SK-N-SH (cell line): ENCODE measurements around the gene USP12. TPM values are rescaled to one million over a fixed set of nuclear protein-coding genes. Genes with fewer than 3 reads are reported as not detected.
A peak's percentile ranks its signal among the peaks of the same experiment; 100 is the strongest.
"Not testable (repeated sequence)": the region's sequence is repeated elsewhere in the genome, so short reads cannot be mapped to it uniquely, and the experiment has no call there.

ENCODE experiments used
- CTCF ChIA-PET: fragments of 300-600, 350-600 bp; formaldehyde crosslinking; extraction: SDS; loops from one replicate; lab custom pipeline; 2021; lab: Yijun Ruan, JAX
- POLR2A ChIA-PET: fragments of 350-600 bp; sonication (Branson Sonifier 250); formaldehyde crosslinking; extraction: SDS; loops from one replicate; lab custom pipeline; 2020; ENCODE audit warnings: antibody characterized with exemption, inconsistent platforms; lab: Yijun Ruan, JAX
- DNase-seq: peaks from one replicate; pipeline ENCODE4 v3.0.0; 2012
- H2AFZ ChIP-seq: fragments of 200-600 bp; sonication (generic); 2 replicates; pipeline ENCODE4 v1.8.1; 2016; ENCODE audit warnings: antibody characterized with exemption, mild to moderate bottlenecking, low read depth
- H3F3A ChIP-seq: fragments of 200-600 bp; sonication (generic); replicated peaks from 2 replicates; pipeline ENCODE3; 2016; ENCODE audit warnings: antibody characterized with exemption, mild to moderate bottlenecking; ENCODE audit not compliant: insufficient read depth
- H3K27ac ChIP-seq, 2 experiments: fragments of 200-500 bp in 1 of 2; fragments of 200-600 bp in 1 of 2; sonication (Bioruptor generic) in 1 of 2; sonication (generic), shearing (Covaris generic) in 1 of 2; 2 replicates each; pipeline versions ENCODE4 v1.5.1 to v1.6.1; 2014 to 2016; ENCODE audit warnings: low read depth in 2 of 2, inconsistent platforms in 1 of 2, low read length in 1 of 2, mild to moderate bottlenecking in 1 of 2, mixed read lengths in 1 of 2
- H3K27me3 ChIP-seq: fragments of 200-600 bp; sonication (generic), shearing (Covaris generic); 2 replicates; pipeline ENCODE4 v1.6.1; 2016; ENCODE audit warnings: mixed run types; ENCODE audit not compliant: insufficient read depth
- H3K36me3 ChIP-seq, 2 experiments: fragments of 200-500 bp in 1 of 2; fragments of 200-600 bp in 1 of 2; sonication (Bioruptor generic) in 1 of 2; sonication (generic) in 1 of 2; replicated peaks in 1 of 2; 2 replicates each; pipeline versions ENCODE3 to v1.5.1; 2014 to 2016; ENCODE audit warnings: low read length in 1 of 2, mild to moderate bottlenecking in 1 of 2; ENCODE audit not compliant: insufficient read depth in 2 of 2, control insufficient read depth in 1 of 2
- H3K4me1 ChIP-seq, 2 experiments: fragments of 200-500 bp in 1 of 2; fragments of 200-600 bp in 1 of 2; sonication (Bioruptor generic) in 1 of 2; sonication (generic), shearing (Covaris generic) in 1 of 2; 2 replicates each; pipeline versions ENCODE4 v1.5.1 to v1.6.1; 2014 to 2016; ENCODE audit warnings: low read depth in 1 of 2, low read length in 1 of 2, mixed run types in 1 of 2; ENCODE audit not compliant: insufficient read depth in 2 of 2, control insufficient read depth in 1 of 2
- H3K4me2 ChIP-seq: fragments of 200-600 bp; sonication (generic), shearing (Covaris generic); 2 replicates; pipeline ENCODE4 v1.6.1; 2017; ENCODE audit warnings: mixed run types
- H3K4me3 ChIP-seq, 2 experiments: fragments of 200-500 bp in 1 of 2; fragments of 200-600 bp in 1 of 2; sonication (Bioruptor generic) in 1 of 2; sonication (generic), shearing (Covaris generic) in 1 of 2; 2 replicates each; pipeline versions ENCODE4 v1.5.1 to v1.8.1; 2014 to 2016; ENCODE audit warnings: low read depth in 2 of 2, inconsistent platforms in 1 of 2, low read length in 1 of 2, mild to moderate bottlenecking in 1 of 2, mixed read lengths in 1 of 2, moderate library complexity in 1 of 2
- H3K79me2 ChIP-seq: fragments of 200-600 bp; sonication (generic); 2 replicates; pipeline ENCODE4 v1.8.1; 2017; ENCODE audit warnings: mild to moderate bottlenecking; ENCODE audit not compliant: insufficient read depth
- H3K9ac ChIP-seq: fragments of 200-600 bp; sonication (generic); 2 replicates; pipeline ENCODE4 v1.6.1; 2017; ENCODE audit warnings: mixed run types
- H3K9me2 ChIP-seq: fragments of 200-600 bp; sonication (generic); 2 replicates; pipeline ENCODE4 v1.6.1; 2017; ENCODE audit warnings: mixed run types
- H3K9me3 ChIP-seq: fragments of 200-600 bp; sonication (generic); 2 replicates; pipeline ENCODE4 v1.6.1; 2017; ENCODE audit warnings: mixed run types, mild to moderate bottlenecking, moderate library complexity
- H4K20me1 ChIP-seq: fragments of 200-600 bp; sonication (generic); 2 replicates; pipeline ENCODE4 v1.6.1; 2017; ENCODE audit warnings: mild to moderate bottlenecking, mixed run types; ENCODE audit not compliant: insufficient read depth
- FOSL2 ChIP-seq: IDR thresholded peaks from 2 replicates; pipeline ENCODE4 v1.4.0; 2012; ENCODE audit warnings: low read depth, mild to moderate bottlenecking, moderate library complexity, borderline replicate concordance
- JUND ChIP-seq: IDR thresholded peaks from 2 replicates; pipeline ENCODE4 v1.4.0; 2012
- NFIC ChIP-seq: IDR thresholded peaks from 2 replicates; pipeline ENCODE4 v1.4.0; 2012; ENCODE audit warnings: borderline replicate concordance
- POLR2AphosphoS5 ChIP-seq: IDR thresholded peaks from 2 replicates; pipeline ENCODE4 v1.6.1; 2012; ENCODE audit warnings: low read depth, low read length
- RAD21 ChIP-seq: IDR thresholded peaks from 2 replicates; pipeline ENCODE4 v1.6.1; 2012; ENCODE audit warnings: mild to moderate bottlenecking, low read length
- RCOR1 ChIP-seq: fragments of 150-350 bp; IDR thresholded peaks from 2 replicates; pipeline ENCODE4 v1.6.1; 2017; ENCODE audit warnings: antibody characterized with exemption, low read length
- SMC3 ChIP-seq: IDR thresholded peaks from 2 replicates; pipeline ENCODE4 v1.6.1; 2012; ENCODE audit warnings: low read depth, low read length, improper control_type of control experiment
- TCF12 ChIP-seq: IDR thresholded peaks from 2 replicates; pipeline ENCODE4 v1.4.0; 2012
- YY1 ChIP-seq: IDR thresholded peaks from 2 replicates; pipeline ENCODE4 v1.4.0; 2012; ENCODE audit warnings: low read depth, mild to moderate bottlenecking
- WGBS: methylation state at CpG from one replicate; pipeline ENCODE4 v1.1.6; 2017; ENCODE audit warnings: low lambda C conversion rate; 5-methylcytosine and 5-hydroxymethylcytosine counted together
- polyA plus RNA-seq, 3 experiments: library from polyadenylated mRNA; depleted of rRNA; stranded (reverse); fragments of >200 nt; gene quantifications; 2 replicates each; pipeline ENCODE4 v1.2.3, GENCODE V29; 2012
- TF ChIP-seq, protein P1 (sequence below): fragments of 200-600 bp; sonication (generic); IDR thresholded peaks from 2 replicates; pipeline ENCODE4 v1.6.1; 2017; ENCODE audit warnings: antibody characterized with exemption, mild to moderate bottlenecking, moderate library complexity

The USP12 gene, protein sequence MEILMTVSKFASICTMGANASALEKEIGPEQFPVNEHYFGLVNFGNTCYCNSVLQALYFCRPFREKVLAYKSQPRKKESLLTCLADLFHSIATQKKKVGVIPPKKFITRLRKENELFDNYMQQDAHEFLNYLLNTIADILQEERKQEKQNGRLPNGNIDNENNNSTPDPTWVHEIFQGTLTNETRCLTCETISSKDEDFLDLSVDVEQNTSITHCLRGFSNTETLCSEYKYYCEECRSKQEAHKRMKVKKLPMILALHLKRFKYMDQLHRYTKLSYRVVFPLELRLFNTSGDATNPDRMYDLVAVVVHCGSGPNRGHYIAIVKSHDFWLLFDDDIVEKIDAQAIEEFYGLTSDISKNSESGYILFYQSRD
- 5.0 and 6.3 TPM in 2 replicates for polyA plus RNA-seq (2012; rRNA removed)
- 9.3 and 12.2 TPM in 2 replicates for polyA plus RNA-seq (2012; cell fraction: cytosol; rRNA removed)
- polyA plus RNA-seq (2012; cell fraction: nucleus; rRNA removed) = 2.5 and 5.2 TPM in 2 replicates

DNA sequence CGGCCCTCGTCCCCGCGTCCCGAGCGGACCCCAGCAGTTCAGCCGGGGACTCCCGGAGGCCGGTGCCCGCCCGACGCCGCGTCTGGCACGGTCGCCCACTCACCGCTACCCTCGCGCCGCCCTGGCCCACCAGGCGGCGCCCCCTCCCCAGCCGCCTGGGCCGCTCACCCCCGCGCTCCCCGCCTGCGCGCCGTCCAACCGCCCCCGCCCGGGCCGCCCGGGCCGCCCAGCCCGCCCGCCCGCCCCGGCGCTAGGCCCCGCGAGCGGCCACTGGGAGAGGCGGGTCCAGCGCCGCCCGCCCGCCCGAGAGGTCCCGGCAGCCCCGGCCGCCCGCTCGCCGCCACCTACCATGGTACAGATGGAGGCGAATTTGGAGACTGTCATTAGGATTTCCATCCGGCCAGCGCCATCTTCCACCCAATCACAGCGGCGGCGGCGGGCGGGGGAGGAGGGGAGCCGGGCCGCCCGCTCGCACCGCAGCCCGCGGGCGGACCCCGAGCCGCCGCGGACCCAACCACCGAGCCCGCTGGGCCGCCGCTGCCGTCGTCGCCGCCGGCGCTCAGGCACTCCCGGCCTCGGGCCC lies at the start of gene USP12:
Gene USP12 (minus strand): TSS at position 568 of the 583 bp plus-strand sequence. CDS start 172 bp downstream, at position 396.
- peak within 1 kb of the TSS; percentile 77 to 88 for H3K27ac ChIP-seq
- H3K9me2 ChIP-seq = no peaks in the 10 kb centered on the region
- H3K9ac ChIP-seq = peak within 1 kb of the TSS; percentile 81
- peak; percentile 86 for DNase-seq
- H2AFZ ChIP-seq = peak within 1 kb of the TSS; percentile 96
- peaks cover 52% of the 10 kb centered on the region for H3K79me2 ChIP-seq
- H3K36me3 ChIP-seq = no peaks in the 10 kb centered on the region
- TF ChIP-seq SMC3 = peak; percentile 24; the same call in 1 of the 2 replicates
- TF ChIP-seq YY1 = no peak
- peak; percentile 21; the same call in 1 of the 2 replicates for TF ChIP-seq RAD21
- no peak for TF ChIP-seq RCOR1
- H3K4me3 ChIP-seq = peak within 1 kb of the TSS; percentile 73 to 86
- H3K27me3 ChIP-seq = no peaks in the 10 kb centered on the region
- ChIA-PET POLR2A (no interaction called here), CTCF (interaction anchor here (0.9 to 1.7 kb wide), 6 partner anchors 99 to 188 kb away, joined by 3 to 4 read pairs (median 4); partner anchors contain the start of gene RASL11A)
- H3K4me1 ChIP-seq = peaks cover 13 to 21% of the 10 kb centered on the region in 2 experiments; a peak in 3 of 4 replicates
- H4K20me1 ChIP-seq = peaks cover 36% of the 10 kb centered on the region
- H3K9me3 ChIP-seq = no peaks in the 10 kb centered on the region
- H3F3A ChIP-seq = peaks cover 10% of the 10 kb centered on the region
- H3K4me2 ChIP-seq = peak within 1 kb of the TSS; percentile 97
- no CpG with 5 or more reads among the region's 88 CpGs for WGBS

DNA sequence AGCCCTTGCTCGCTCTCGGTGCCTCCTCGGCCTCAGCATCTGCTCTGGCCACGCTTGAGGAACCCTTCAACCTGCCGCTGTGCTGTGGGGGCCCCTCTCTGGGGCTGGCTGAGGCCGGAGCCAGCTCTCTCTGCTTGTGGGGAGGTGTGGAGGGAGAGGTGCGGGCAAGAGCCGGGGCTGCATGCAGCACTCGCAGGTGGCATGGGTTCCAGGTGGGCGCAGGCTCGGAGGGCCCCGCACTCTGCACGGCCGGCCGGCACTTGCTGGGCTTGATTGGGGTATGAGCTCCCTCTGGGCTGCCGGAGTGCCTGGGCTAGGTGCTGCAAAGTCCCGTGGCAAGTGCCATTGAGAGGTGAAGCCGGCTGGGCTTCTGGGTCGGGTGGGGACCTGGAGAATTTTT lies 48.0 kb upstream of the USP12 start:
- no peak overlapping the region for H2AFZ ChIP-seq
- no peak overlapping the region for H3K9ac ChIP-seq
- ChIA-PET POLR2A (no interaction called here), CTCF (no interaction called here)
- no peaks in the 10 kb centered on the region for H4K20me1 ChIP-seq
- no peaks in the 10 kb centered on the region for H3K9me3 ChIP-seq
- no peaks in the 10 kb centered on the region for H3K27me3 ChIP-seq
- 43% methylated on average over 10 of the region's 19 CpGs for WGBS
- no peaks in the 10 kb centered on the region for H3K36me3 ChIP-seq
- TF ChIP-seq FOSL2 = no peak
- TF ChIP-seq POLR2AphosphoS5 = no peak
- TF ChIP-seq NFIC = no peak
- TF ChIP-seq TCF12 = no peak
- TF ChIP-seq JUND = no peak
- TF ChIP-seq, protein P1, sequence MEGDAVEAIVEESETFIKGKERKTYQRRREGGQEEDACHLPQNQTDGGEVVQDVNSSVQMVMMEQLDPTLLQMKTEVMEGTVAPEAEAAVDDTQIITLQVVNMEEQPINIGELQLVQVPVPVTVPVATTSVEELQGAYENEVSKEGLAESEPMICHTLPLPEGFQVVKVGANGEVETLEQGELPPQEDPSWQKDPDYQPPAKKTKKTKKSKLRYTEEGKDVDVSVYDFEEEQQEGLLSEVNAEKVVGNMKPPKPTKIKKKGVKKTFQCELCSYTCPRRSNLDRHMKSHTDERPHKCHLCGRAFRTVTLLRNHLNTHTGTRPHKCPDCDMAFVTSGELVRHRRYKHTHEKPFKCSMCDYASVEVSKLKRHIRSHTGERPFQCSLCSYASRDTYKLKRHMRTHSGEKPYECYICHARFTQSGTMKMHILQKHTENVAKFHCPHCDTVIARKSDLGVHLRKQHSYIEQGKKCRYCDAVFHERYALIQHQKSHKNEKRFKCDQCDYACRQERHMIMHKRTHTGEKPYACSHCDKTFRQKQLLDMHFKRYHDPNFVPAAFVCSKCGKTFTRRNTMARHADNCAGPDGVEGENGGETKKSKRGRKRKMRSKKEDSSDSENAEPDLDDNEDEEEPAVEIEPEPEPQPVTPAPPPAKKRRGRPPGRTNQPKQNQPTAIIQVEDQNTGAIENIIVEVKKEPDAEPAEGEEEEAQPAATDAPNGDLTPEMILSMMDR = no peak
- H3K4me2 ChIP-seq = no peak overlapping the region
- H3K9me2 ChIP-seq = no peaks in the 10 kb centered on the region
- H3F3A ChIP-seq = no peaks in the 10 kb centered on the region
- H3K27ac ChIP-seq = no peak overlapping the region
- no peaks in the 10 kb centered on the region for H3K4me1 ChIP-seq
- H3K79me2 ChIP-seq = no peaks in the 10 kb centered on the region
- DNase-seq = no peak
- H3K4me3 ChIP-seq = no peak overlapping the region

DNA sequence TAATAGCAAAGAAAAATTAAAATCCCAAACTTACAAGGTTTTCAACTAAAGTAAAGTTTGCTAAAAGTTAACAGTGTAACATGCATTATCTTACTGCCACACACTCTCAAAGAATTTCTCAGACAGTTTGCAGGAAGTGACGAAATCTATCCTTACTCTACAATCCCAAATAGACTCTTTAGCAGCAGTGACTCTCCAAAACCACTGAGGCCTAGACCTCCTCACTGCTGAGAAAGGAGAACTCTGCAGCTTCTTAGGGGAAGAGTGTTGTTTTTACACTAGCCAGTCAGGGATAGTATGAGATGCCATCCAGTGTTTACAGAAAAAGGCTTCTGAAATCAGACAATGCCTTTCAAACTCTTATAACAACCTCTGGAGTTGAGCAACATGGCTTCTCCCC lies 47.2 kb upstream of the USP12 start:
- H3K79me2 ChIP-seq, H3K36me3 ChIP-seq, H2AFZ ChIP-seq, H3K27ac ChIP-seq, H4K20me1 ChIP-seq, H3K27me3 ChIP-seq, H3K9ac ChIP-seq, CTCF ChIA-PET, H3K9me2 ChIP-seq, H3K4me1 ChIP-seq, H3F3A ChIP-seq, POLR2A ChIA-PET, H3K4me2 ChIP-seq, DNase-seq, H3K9me3 ChIP-seq, H3K4me3 ChIP-seq: not testable (repeated sequence)
- WGBS = 53% methylated on average over 1 of the region's 1 CpG

DNA sequence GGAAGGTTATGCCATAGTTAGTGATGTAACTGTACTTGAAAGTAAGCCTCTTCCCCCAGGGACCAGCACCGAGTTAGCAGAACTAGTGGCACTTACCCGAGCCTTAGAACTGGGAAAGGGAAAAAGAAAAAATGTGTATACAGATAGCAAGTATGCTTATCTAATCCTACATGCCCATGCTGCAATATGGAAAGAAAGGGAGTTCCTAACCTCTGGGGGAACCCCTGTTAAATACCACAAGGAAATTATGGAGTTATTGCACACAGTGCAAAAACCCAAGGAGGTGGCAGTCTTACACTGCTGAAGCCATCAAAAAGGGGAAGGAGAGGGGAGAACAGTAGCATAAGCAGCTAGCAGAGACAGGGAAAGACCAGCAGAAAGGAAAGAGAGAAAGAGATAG lies 46.2 kb upstream of the USP12 start:
- not testable (repeated sequence) for H4K20me1 ChIP-seq, H2AFZ ChIP-seq

More for the DNA sequence above, 46.2 kb upstream of the USP12 start:
- H3K4me3 ChIP-seq, H3K9me2 ChIP-seq, CTCF ChIA-PET, H3K27me3 ChIP-seq, H3K9me3 ChIP-seq, H3F3A ChIP-seq, H3K4me1 ChIP-seq, POLR2A ChIA-PET, H3K79me2 ChIP-seq, DNase-seq, H3K36me3 ChIP-seq, H3K27ac ChIP-seq, H3K9ac ChIP-seq, H3K4me2 ChIP-seq: not testable (repeated sequence)
- 46% methylated on average over 2 of the region's 2 CpGs for WGBS
